Measurements from ENCODE around the gene RYR3. TPM values are rescaled to one million over a fixed set of nuclear protein-coding genes. Genes with fewer than 3 reads are reported as not detected.

Gene RYR3
- total RNA-seq, 4 donors from 2014 or later, result 0.18 to 3.3 (median 2.3) TPM

DNA sequence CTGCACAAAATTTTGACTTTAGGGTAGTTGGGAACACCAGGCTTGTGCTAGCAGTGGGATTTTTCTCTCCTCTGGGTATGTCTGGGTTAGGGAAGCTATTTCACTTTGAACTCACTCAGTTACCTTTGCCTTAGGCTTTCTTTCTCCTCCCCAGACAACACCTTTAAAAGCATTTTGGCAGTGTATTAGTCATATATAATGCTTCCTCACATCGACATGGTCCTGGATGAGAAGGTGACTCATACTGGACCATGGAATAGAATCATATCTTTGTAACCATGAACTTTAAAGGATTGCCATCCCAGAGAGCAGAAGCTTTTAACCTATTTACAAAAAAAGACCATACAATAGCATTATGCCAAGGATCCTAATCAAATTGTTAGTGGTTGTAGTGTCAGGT is 2.7 kb downstream of the RYR3 start:
- DNase-seq, result no peak
- Histone ChIP-seq H3K4me1 (no peaks in the 10 kb centered on the region), H3K27me3 (no peaks in the 10 kb centered on the region), H3K9me3 (no peaks in the 10 kb centered on the region), H3K27ac (no peak overlapping the region), H3K4me3 (no peak overlapping the region), H3K36me3 (no peaks in the 10 kb centered on the region)
- TF ChIP-seq POLR2A (IDR thresholded peaks at IDR 0.05), result no peak
- TF ChIP-seq, protein P1, sequence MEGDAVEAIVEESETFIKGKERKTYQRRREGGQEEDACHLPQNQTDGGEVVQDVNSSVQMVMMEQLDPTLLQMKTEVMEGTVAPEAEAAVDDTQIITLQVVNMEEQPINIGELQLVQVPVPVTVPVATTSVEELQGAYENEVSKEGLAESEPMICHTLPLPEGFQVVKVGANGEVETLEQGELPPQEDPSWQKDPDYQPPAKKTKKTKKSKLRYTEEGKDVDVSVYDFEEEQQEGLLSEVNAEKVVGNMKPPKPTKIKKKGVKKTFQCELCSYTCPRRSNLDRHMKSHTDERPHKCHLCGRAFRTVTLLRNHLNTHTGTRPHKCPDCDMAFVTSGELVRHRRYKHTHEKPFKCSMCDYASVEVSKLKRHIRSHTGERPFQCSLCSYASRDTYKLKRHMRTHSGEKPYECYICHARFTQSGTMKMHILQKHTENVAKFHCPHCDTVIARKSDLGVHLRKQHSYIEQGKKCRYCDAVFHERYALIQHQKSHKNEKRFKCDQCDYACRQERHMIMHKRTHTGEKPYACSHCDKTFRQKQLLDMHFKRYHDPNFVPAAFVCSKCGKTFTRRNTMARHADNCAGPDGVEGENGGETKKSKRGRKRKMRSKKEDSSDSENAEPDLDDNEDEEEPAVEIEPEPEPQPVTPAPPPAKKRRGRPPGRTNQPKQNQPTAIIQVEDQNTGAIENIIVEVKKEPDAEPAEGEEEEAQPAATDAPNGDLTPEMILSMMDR (IDR thresholded peaks at IDR 0.05), result no peak

DNA sequence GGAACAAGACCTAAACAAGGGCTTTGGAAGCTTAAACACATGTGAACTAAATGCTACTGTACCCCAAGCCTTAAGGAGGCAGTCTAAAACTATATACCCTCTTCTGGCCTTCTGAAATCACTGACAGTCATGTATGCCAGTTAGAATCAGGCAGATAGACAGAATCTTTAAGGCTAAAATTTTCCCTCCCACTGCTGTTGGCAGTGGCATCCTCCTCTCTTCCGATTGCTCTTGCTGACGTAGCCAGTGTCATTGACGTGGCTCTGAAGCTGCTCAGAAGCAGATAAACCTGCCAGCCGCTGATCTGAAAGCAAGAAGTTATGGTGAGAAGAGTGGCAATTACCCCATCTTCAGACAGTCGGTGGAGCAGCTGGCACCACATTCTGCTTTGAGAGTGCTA is 3.3 kb downstream of the RYR3 start:
- Histone ChIP-seq H3K4me1 (no peaks in the 10 kb centered on the region), H3K27ac (no peak overlapping the region), H3K36me3 (no peaks in the 10 kb centered on the region), H3K27me3 (no peaks in the 10 kb centered on the region), H3K9me3 (no peaks in the 10 kb centered on the region), H3K4me3 (no peak overlapping the region)
- no peak for TF ChIP-seq POLR2A (IDR thresholded peaks at IDR 0.05)
- TF ChIP-seq, protein P1 (IDR thresholded peaks at IDR 0.05), result no peak
- DNase-seq, result no peak

DNA sequence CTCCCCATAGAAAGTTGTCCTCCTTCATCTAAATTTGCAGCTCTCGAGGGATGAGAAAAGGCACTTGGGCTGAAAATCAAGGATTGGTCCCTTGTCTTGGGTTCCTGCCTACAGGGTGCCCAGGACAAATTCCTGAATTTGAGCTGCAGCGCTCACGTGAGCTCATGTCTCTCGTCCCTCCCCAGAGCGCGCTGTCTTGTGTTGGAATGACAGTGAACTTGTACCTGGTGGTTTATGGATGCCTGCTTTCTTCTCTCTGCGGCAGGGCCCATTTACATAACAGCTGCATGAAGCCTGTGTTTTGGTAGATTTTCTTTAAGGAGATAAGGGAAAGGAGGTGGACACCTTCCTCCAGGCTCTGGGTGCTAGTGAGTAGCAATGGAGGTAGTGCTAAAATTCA is 4.3 kb downstream of the RYR3 start:
- Histone ChIP-seq H3K9me3 (no peaks in the 10 kb centered on the region), H3K4me1 (no peaks in the 10 kb centered on the region), H3K36me3 (no peaks in the 10 kb centered on the region), H3K27ac (no peak overlapping the region), H3K4me3 (no peak overlapping the region), H3K27me3 (no peaks in the 10 kb centered on the region)
- TF ChIP-seq, protein P1 (IDR thresholded peaks at IDR 0.05), result no peak
- TF ChIP-seq POLR2A (IDR thresholded peaks at IDR 0.05), result no peak
- no peak for DNase-seq

DNA sequence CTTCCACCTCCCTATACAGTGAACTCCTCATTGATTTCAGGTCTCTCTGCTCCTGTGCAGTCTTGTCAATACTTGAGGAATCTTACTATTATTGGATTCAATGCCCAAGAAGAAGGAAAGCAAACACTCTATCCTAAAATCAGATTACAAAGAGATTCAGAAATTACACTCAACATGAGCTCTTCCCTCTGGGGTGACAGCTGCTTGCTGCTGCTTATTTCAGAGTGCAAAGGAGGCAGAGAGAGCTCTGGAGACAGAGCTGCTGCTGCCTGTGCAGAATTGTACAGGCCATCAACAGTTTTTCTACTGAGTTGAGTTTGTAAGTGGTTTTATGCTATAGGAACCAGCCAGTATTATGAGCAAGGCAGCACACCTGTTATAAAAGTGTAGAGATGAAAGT is 7.1 kb downstream of the RYR3 start:
- H3K27me3 ChIP-seq, result no peaks in the 10 kb centered on the region
- no peak overlapping the region for H3K4me3 ChIP-seq
- H3K27ac ChIP-seq, result no peak overlapping the region
- no peak for DNase-seq
- no peaks in the 10 kb centered on the region for H3K9me3 ChIP-seq
- TF ChIP-seq POLR2A (IDR thresholded peaks at IDR 0.05), result no peak
- TF ChIP-seq, protein P1 (IDR thresholded peaks at IDR 0.05), result no peak
- no peaks in the 10 kb centered on the region for H3K36me3 ChIP-seq
- no peaks in the 10 kb centered on the region for H3K4me1 ChIP-seq

DNA sequence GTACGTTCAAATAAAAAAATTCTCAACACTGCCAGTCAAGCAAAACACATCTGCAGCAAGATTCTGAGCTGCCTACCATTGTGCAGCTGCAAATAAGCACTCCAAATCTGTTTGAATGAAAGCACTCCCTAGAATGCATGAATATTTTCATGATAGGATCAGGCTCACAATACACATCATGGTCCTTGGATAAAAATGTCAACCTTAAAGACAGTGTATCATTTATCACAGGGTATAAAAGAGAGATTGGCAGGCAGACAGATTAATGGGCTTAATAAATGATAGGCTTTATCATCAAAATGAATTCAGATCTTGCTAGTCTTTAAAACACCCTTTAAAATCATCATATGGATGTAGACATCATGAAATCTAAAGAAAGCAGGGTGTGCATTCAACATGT is 9.2 kb downstream of the RYR3 start:
- Histone ChIP-seq H3K27ac (no peak overlapping the region), H3K9me3 (no peaks in the 10 kb centered on the region), H3K36me3 (no peaks in the 10 kb centered on the region), H3K27me3 (no peaks in the 10 kb centered on the region), H3K4me3 (no peak overlapping the region), H3K4me1 (no peaks in the 10 kb centered on the region)
- no peak for DNase-seq
- TF ChIP-seq, protein P1 (IDR thresholded peaks at IDR 0.05), result no peak
- TF ChIP-seq POLR2A (IDR thresholded peaks at IDR 0.05), result no peak

DNA sequence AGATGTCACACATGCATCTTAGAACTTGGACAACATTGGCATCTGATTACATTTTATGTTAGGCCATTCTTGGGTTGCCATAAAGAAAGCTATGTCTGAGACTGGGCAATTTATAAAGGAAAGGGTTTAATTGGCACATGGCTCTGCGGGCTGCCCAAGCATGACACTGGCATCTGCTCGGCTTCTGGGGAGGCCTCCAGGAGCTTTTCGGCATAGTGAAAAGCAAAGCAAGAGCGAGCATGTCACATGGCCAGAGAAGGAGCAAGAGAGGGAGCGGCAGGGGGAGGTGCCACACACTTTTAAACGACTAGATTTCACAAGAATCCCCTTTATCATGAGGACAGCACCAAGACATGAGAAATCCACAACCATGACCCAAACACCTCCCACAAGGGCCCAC is 11.3 kb downstream of the RYR3 start:
- no peaks in the 10 kb centered on the region for H3K9me3 ChIP-seq
- H3K36me3 ChIP-seq, result no peaks in the 10 kb centered on the region
- no peaks in the 10 kb centered on the region for H3K4me1 ChIP-seq
- no peak overlapping the region for H3K4me3 ChIP-seq
- DNase-seq, result no peak
- no peak for TF ChIP-seq POLR2A (IDR thresholded peaks at IDR 0.05)
- TF ChIP-seq, protein P1 (IDR thresholded peaks at IDR 0.05), result no peak
- H3K27me3 ChIP-seq, result no peaks in the 10 kb centered on the region
- no peak overlapping the region for H3K27ac ChIP-seq
